Measurements from ENCODE around the gene OCEL1.

Gene OCEL1

DNA sequence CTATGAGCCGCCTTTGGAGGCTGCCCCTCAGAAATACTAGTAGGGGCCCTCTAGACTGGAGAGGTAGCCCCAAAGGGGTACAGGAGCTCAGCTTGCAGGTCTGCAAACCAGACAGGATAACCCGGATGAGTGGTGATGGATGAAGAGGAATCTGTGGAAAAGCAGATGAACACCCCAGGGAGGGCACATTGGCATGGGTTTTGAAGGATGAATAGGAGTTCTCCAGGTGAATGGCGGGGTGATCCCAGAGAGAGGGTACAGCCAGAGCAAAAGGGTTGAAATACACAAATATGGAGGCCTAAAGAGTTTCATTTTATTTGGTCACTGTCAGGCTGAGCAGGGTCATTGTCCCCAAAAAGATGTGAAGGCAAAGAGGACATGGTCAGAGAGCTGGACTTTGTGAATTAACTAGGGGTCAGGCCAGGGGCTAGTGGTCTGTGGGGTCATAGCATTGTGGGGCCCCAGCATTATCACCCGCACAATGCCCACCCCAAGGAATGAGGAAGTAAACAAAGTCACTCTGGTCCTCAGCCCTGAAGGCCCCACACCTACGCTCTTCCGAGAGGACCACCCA, 14.9 kb downstream of the OCEL1 start:
- H3K4me1 Mint-ChIP-seq, result peaks cover 68% of the 10 kb centered on the region
- TF ChIP-seq, protein P1, sequence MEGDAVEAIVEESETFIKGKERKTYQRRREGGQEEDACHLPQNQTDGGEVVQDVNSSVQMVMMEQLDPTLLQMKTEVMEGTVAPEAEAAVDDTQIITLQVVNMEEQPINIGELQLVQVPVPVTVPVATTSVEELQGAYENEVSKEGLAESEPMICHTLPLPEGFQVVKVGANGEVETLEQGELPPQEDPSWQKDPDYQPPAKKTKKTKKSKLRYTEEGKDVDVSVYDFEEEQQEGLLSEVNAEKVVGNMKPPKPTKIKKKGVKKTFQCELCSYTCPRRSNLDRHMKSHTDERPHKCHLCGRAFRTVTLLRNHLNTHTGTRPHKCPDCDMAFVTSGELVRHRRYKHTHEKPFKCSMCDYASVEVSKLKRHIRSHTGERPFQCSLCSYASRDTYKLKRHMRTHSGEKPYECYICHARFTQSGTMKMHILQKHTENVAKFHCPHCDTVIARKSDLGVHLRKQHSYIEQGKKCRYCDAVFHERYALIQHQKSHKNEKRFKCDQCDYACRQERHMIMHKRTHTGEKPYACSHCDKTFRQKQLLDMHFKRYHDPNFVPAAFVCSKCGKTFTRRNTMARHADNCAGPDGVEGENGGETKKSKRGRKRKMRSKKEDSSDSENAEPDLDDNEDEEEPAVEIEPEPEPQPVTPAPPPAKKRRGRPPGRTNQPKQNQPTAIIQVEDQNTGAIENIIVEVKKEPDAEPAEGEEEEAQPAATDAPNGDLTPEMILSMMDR (IDR thresholded peaks at IDR 0.05), result no peak
- DNase-seq, result no peak
- no peaks in the 10 kb centered on the region for H3K9me3 Mint-ChIP-seq
- peak overlapping the region; percentile 93 for H3K27ac Mint-ChIP-seq
- H3K4me3 Mint-ChIP-seq, result peak overlapping the region; percentile 75
- H3K36me3 Mint-ChIP-seq (ENCODE audit: low read depth), result peaks cover 19% of the 10 kb centered on the region
- no peaks in the 10 kb centered on the region for H3K27me3 Mint-ChIP-seq (ENCODE audit: low read depth, poor library complexity)

DNA sequence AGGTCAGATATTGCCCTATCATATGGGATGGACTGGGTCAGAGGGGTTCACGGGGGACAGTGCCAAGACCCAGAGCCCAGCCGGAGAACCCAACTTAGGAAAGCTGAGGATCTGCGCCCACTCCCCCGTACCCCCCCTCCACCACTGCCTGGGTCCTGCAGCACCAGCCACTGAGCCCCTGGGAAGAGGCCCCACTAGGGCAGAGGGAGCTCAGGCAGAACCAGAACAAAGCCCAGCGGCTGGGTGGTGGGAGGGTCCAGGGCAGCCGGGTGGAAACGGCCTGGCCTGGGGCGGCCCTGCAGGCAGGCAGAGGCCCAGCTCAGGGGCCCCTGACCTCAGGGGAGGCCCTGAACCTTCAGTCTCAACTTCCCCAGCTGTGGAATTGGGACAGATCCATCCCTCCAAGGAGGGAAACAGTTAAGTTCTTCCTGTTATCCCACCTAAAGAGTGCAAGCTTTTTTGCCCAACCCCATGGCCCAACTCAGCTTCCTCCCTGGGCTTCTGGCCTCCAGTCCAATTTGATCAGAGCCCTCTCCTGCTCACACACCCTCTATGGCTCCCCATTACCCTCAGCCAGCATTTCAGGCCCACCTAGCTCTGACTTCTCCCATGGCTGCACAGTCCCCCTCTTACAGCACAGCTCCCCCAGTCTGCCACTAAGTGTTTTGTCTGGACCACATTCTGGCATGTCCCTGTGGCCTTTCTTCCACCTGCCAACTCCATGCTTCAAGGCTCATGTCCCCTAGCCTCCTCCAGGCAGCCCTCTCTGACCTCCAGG, 16.6 kb downstream of the OCEL1 start:
- peak; percentile 57 for DNase-seq
- no peaks in the 10 kb centered on the region for H3K9me3 Mint-ChIP-seq
- peak overlapping the region; percentile 92 for H3K4me3 Mint-ChIP-seq
- H3K4me1 Mint-ChIP-seq, result peaks cover 66% of the 10 kb centered on the region
- TF ChIP-seq, protein P1 (IDR thresholded peaks at IDR 0.05), result no peak
- peak overlapping the region; percentile 95 for H3K27ac Mint-ChIP-seq
- peaks cover 17% of the 10 kb centered on the region for H3K36me3 Mint-ChIP-seq (ENCODE audit: low read depth)
- no peaks in the 10 kb centered on the region for H3K27me3 Mint-ChIP-seq (ENCODE audit: low read depth, poor library complexity)

GRCh38 chr19:17243211-17243829, 17.3 kb downstream of the OCEL1 start:
- DNase-seq, result no peak
- TF ChIP-seq, protein P1 (IDR thresholded peaks at IDR 0.05), result no peak
- peak overlapping the region; percentile 92 for H3K4me3 Mint-ChIP-seq
- no peaks in the 10 kb centered on the region for H3K9me3 Mint-ChIP-seq
- H3K27ac Mint-ChIP-seq, result peak overlapping the region; percentile 95
- peaks cover 66% of the 10 kb centered on the region for H3K4me1 Mint-ChIP-seq
- no peaks in the 10 kb centered on the region for H3K27me3 Mint-ChIP-seq (ENCODE audit: low read depth, poor library complexity)
- H3K36me3 Mint-ChIP-seq (ENCODE audit: low read depth), result peaks cover 10% of the 10 kb centered on the region

GRCh38 chr19:17243830-17244617, 18.0 kb downstream of the OCEL1 start:
- Mint-ChIP-seq H3K4me3 (peak overlapping the region; percentile 92), H3K9me3 (no peaks in the 10 kb centered on the region), H3K4me1 (peaks cover 71% of the 10 kb centered on the region), H3K27me3 (ENCODE audit: low read depth, poor library complexity) (no peaks in the 10 kb centered on the region), H3K36me3 (ENCODE audit: low read depth) (peaks cover 6% of the 10 kb centered on the region), H3K27ac (peak overlapping the region; percentile 89)
- TF ChIP-seq, protein P1 (IDR thresholded peaks at IDR 0.05), result no peak
- peak; percentile 70 for DNase-seq

DNA sequence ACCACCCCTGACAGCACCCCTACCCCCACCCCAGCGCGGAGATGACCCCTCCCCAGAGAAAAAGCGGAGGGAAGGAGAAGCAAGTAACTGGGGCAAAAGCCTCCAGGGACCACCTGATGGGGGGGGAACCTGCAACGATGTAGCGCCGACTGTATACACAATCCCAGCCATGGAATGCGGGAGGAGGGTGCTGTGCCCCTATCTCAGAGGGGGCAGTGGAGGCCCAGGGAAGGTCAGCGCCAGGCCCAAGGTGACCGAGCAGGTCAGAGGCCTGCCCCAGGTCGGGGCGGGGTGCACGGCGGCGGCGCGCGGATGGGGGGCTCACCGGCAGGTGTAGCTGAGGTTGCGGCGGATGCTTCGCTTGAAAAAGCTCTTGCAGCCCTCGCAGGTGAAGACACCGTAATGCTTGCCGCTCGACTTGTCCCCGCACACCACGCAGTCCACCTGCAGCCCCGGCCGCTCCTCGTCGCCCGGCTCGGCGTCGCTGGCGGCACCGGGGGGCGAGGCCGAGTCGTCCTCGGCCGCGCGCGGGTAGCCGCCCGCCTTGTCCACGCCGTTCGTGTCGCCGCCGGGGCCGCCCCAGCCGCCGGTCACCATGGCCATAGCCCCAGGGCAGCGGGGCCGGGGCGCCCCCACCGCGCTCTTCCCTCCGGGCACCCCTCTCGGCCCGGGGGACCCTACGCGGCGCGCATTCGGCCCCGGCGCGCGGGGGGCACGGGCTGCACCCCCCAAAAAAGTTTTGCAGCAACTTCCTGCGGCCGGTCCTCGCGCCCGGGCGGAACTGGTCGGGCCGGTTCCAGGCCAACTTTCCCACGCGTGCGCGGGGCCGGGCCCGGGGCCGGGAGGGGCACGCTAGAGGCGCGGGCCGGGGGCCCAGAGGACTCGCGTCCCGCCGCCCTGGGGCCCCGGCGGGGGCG, 18.9 kb downstream of the OCEL1 start:
- Mint-ChIP-seq H3K27me3 (ENCODE audit: low read depth, poor library complexity) (no peaks in the 10 kb centered on the region), H3K27ac (peak overlapping the region; percentile 89), H3K4me1 (peaks cover 76% of the 10 kb centered on the region), H3K9me3 (no peaks in the 10 kb centered on the region), H3K4me3 (peak overlapping the region; percentile 92), H3K36me3 (ENCODE audit: low read depth) (peaks cover 6% of the 10 kb centered on the region)
- no peak for DNase-seq
- TF ChIP-seq, protein P1 (IDR thresholded peaks at IDR 0.05), result no peak
